GM10266 (cell line): Measurements from ENCODE around the gene RAC3.

Source experiments
- DNase-seq: peaks from one replicate; pipeline ENCODE4 v3.0.0; 2012; ENCODE audit errors: extremely low spot score
- CTCF ChIP-seq: IDR thresholded peaks from 2 replicates; pipeline ENCODE4 v1.5.1; 2012; ENCODE audit warnings: mild to moderate bottlenecking, low read depth; ENCODE audit not compliant: control insufficient read depth, insufficient read depth; ENCODE audit errors: missing control alignments

RAC3 gene

GRCh38 chr17:82076785-82077591 is 45.5 kb downstream of the RAC3 start:
- no peak for TF ChIP-seq CTCF
- no peak for DNase-seq

- DNase-seq: no peak
- no peak for TF ChIP-seq CTCF
These were observed 46.3 kb downstream of the RAC3 start for GRCh38 chr17:82077617-82078358.

DNA sequence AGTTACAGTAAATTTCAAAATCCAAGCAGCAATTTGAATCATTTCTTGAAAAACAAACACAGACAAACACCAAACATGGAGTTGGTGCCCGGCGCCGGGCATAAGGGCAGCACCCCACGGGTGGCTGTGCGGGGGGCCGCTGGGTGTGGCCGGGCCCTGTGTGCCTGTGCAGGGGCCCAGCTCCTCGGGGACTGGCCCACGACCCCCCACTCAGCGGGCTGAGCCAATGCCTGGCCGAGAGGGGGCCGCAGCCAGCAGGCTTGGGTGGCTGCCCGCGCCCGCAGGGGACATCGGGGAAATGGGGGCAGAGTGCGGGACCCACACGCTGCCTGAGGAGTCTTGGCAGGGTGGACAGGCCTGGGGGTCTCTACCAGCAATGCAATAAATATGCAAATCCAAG is 47.0 kb downstream of the RAC3 start:
- TF ChIP-seq CTCF: no peak
- DNase-seq: no peak

DNA sequence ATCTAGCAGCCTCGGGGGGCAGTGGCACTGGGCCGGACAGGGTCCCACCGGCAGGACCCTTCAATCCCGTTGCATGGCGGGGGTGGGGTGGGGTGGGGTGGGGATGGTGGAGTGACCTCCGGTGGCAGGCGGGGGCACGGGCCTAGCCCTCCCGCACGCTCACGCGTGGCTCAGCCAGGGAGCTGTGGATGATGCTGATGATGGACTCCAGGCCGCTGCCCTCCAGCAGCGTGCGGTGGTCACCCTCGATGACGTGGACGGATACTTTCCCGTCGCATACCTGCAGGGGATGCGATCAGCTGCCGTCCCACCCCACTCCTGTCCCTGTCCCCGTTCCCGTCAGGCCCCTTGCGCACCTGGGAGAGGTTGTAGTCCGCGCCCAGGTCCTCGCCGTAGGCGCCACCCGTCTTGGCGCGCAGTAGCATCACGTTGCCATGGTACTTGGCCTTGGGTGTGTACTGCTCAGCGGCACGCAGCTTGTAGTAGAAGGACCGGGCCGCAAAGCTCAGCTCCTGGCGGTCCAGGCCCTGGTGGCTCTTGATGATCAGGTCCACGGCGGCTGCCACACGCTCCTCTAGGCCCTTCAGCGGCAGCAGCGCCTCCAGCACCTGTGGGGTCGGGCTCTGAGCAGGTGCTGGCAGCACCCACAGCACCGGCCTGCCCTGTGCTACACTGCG is 47.7 kb downstream of the RAC3 start:
- no peak for TF ChIP-seq CTCF
- DNase-seq: no peak

DNA sequence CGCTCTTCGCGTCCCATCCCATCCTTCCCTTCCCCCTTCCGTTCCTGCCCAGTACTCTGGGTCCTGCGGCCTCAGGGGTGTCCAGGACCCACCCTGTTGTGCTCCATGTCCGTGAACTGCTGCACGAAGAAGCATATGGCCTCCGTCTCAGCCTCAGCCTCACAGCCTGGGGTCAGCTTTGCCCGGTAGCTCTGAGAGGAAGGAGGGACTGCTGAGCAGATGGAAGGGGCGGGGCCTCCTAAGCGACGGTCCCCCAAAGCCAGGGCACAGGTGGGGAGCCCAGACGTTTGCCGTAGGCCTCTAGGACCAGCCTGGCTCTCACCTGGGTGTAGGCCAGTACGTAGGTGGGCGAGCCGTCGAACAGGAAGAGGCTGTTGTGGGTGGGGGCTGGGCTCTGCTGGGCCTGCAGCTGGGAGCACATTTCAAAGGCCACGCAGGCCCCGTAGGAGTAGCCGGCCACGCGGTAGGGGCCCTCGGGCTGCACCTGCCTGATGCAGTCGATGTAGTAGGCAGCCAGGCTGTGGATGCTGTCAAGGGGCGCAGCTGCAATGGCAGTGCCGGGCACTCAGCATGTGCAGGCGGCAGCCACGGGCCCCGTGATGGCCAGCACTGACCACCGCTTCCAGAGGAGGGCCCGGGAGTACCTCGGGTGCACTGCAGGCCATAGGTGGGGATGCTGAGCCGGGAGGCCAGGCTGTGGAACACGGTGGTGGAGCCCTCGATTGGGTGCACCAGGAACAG is 48.7 kb downstream of the RAC3 start:
- DNase-seq: no peak
- TF ChIP-seq CTCF: no peak

DNA sequence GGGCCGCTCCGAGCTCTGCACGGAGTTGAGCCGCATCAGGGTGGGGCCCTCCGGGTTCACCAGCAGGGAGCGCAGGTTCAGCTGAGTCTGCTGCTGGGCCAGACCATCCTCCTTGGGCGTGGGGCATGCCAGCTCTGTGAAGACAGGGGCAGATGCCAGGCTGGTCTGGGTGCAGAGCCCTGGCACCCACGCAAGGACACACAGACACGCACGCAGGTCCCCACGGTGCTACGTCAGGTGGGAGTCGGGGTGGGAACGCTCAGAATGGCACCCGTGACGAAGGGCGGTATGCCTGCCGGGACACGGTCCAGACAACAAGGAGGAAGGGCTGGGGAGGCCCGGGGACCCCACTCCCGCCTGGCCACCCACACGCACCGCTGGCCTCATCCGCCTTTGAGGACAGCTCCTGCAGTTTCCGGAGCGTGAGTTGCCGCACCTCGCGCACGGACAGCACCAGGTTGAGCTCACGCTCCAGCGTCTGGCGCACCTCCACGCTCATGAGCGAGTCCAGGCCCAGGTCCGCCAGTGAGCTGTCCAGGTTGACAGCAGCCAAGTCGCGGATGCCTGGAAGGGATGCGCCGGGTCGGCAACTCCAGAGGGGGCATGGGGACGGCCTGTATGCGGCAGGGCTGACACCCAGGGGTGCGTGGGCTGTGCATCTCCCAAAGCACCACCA is 49.4 kb downstream of the RAC3 start:
- no peak for DNase-seq
- TF ChIP-seq CTCF: no peak
